IPS-20b (cell line): ENCODE measurements around the gene MYO7A.
A peak's percentile ranks its signal among the peaks of the same experiment; 100 is the strongest.

ENCODE experiments used
- H3K27ac ChIP-seq: one replicate; pipeline ENCODE4 v1.5.1; 2013; ENCODE audit warnings: low read length
- H3K27me3 ChIP-seq: 2 replicates; pipeline ENCODE4 v1.6.1; 2013; ENCODE audit warnings: mild to moderate bottlenecking, low read length, inconsistent platforms; ENCODE audit not compliant: insufficient read depth
- H3K36me3 ChIP-seq: 2 replicates; pipeline ENCODE4 v1.6.1; 2013; ENCODE audit warnings: low read depth, mild to moderate bottlenecking, inconsistent platforms, low read length, moderate library complexity; ENCODE audit not compliant: insufficient read depth
- H3K4me1 ChIP-seq: 2 replicates; pipeline ENCODE4 v1.6.1; 2013; ENCODE audit warnings: mild to moderate bottlenecking, control low read depth, inconsistent platforms, low read length, moderate library complexity; ENCODE audit not compliant: insufficient read depth
- H3K4me3 ChIP-seq: 2 replicates; pipeline ENCODE4 v1.5.1; 2013; ENCODE audit warnings: mild to moderate bottlenecking, low read length, inconsistent platforms
- H3K9ac ChIP-seq: 2 replicates; pipeline ENCODE4 v1.6.1; 2013; ENCODE audit warnings: low read depth, mild to moderate bottlenecking, inconsistent platforms, low read length, moderate library complexity
- H3K9me3 ChIP-seq: 2 replicates; pipeline ENCODE4 v1.6.1; 2013; ENCODE audit warnings: mild to moderate bottlenecking, low read depth, low read length, inconsistent platforms; ENCODE audit not compliant: insufficient read depth

Gene MYO7A

DNA sequence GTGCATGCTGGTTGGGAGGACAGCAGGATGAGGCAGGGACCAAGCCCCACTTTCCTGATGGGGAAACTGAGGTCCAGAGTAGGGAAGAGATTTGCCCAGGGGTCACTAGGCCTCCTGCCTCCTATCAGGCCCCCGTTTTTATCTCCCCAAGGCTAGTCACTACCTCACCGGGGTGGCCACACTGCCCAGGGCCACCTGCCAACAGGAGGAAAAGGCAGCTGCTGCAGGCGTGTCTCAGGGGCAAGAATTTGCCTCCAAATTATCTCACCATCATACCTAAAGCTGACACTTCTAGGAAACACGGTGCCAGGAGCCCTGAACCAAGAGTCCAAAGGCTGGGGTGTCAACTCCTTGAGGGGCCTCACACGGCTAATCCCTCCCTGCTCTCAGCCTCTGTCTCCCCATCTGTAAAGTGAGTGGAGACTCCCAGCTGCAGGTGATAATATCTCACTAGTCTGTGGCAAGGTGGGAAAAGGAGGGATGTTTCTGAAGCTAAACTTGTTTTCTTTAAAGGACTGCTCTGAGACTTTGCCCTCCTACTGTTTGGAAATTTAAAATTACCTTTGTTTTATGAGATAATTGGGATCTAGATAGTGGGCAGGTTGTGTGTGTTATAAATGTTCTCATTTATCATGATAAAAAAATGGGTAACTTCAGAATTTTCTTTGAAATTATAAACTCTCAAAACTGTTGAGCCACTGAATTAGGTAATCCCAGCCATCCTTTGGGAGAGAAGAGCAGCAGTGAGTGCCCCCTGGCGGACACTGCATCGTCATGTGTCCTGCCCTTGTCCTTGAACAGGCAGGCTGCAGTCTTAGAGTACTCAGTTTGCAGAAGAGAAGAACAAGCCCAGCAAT, 60.0 kb downstream of the MYO7A start:
- H3K27ac ChIP-seq = no peak overlapping the region
- H3K9ac ChIP-seq = no peak overlapping the region
- H3K36me3 ChIP-seq = no peaks in the 10 kb centered on the region
- H3K4me3 ChIP-seq = no peak overlapping the region
- no peaks in the 10 kb centered on the region for H3K4me1 ChIP-seq
- H3K27me3 ChIP-seq = no peaks in the 10 kb centered on the region
- H3K9me3 ChIP-seq = 0 out of 2 replicates have a peak, but pooled peaks cover 4% of the 10 kb centered on the region

DNA sequence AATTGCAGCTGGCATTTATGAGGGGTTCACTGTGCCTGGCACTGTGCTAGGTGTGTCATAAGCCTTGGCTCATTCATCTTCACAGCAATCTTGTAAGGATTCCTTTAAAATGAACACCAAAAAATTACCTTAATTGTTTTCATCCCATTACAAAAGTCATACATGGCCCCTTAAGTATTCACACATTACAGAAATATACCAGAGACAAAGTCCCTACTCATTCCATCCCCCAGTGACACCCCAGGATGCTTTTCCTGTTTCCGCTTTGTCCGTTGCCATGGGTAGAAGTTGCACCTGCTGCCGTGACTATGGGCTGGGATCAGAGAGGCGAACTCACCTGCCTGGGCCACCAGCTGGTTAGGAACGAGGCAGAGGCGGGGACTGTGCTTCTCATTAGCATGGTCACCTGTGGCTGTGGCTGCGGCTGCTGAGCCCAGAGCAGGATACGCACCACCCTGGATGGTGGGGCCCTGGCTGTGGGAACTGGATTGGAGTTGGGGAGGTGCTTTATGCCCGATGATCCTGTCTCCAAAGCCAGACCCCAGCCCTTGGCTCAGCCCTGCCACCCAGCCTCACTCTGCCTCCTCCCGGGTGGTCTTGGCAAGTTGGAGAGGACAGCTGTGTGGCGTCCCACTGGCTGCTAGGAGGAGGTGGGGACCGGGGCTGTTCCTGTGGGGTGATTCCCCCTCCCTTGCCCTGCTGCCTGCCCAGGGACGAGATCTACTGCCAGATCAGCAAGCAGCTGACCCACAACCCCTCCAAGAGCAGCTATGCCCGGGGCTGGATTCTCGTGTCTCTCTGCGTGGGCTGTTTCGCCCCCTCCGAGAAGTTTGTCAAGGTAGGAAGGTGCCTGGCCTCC, 60.8 kb downstream of the MYO7A start:
- Histone ChIP-seq H3K27ac (no peak overlapping the region), H3K9me3 (0 out of 2 replicates have a peak, but pooled peaks cover 4% of the 10 kb centered on the region), H3K9ac (no peak overlapping the region), H3K4me1 (no peaks in the 10 kb centered on the region), H3K27me3 (no peaks in the 10 kb centered on the region), H3K36me3 (no peaks in the 10 kb centered on the region), H3K4me3 (no peak overlapping the region)

DNA sequence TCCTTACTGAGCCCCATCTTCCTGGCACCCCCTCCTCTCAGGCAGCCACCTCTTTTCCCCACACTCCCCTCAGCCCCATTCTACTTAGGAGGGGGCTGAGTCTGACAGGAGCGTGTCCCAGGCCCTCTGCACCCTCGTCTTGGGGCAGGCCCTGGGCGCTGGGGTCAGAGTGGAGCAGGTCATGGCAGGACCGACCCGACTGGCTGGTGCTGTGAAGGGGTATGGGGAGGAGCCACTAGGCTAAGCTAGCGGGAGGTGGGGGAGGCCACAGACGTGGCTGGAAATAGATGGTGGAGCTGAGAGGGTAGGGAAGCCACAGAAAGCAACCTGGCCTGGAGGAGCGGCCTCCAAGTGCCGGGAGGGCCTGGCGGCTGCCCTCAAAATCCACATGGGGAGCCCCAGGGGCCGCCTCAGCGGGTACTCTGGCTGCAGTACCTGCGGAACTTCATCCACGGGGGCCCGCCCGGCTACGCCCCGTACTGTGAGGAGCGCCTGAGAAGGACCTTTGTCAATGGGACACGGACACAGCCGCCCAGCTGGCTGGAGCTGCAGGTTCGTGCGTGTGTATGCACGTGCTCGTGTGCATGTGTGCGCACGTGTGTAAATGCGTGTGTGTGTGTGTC, 61.7 kb downstream of the MYO7A start:
- Histone ChIP-seq H3K27ac (no peak overlapping the region), H3K4me3 (no peak overlapping the region), H3K9me3 (0 out of 2 replicates have a peak, but pooled peaks cover 4% of the 10 kb centered on the region), H3K9ac (no peak overlapping the region), H3K4me1 (no peaks in the 10 kb centered on the region), H3K27me3 (no peaks in the 10 kb centered on the region), H3K36me3 (no peaks in the 10 kb centered on the region)

DNA sequence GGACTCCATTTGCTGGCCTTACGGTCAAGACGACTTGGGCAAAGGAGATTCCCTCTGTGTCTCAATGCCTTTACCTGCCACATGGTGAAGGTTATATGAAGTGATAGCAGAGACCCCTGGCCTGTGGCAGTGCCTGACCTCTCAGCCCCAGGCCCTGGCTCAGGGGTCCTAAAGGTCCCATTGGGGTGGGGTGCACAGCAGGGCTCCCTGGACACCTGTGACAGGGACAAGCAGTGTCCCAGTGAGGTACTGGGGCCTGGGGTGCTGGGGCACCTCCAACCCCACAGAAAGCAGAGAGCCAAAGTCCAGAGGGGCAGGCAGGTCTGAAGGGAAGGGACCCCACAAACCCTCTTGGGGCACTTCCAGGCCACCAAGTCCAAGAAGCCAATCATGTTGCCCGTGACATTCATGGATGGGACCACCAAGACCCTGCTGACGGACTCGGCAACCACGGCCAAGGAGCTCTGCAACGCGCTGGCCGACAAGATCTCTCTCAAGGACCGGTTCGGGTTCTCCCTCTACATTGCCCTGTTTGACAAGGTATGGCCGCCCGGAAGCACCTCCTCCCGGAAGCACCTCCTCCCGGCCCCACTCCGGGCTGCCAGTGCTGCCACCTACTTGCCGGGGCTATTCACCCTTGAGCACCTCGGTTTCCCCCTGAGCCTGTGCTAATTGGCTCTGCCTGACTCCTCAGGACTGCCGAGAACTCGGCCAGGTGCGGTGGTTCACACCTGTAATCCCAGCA, 62.5 kb downstream of the MYO7A start:
- no peaks in the 10 kb centered on the region for H3K4me1 ChIP-seq
- H3K9ac ChIP-seq = no peak overlapping the region
- no peaks in the 10 kb centered on the region for H3K36me3 ChIP-seq
- no peak overlapping the region for H3K4me3 ChIP-seq
- no peaks in the 10 kb centered on the region for H3K27me3 ChIP-seq
- H3K27ac ChIP-seq = no peak overlapping the region
- H3K9me3 ChIP-seq = 0 out of 2 replicates have a peak, but pooled peaks cover 4% of the 10 kb centered on the region

DNA sequence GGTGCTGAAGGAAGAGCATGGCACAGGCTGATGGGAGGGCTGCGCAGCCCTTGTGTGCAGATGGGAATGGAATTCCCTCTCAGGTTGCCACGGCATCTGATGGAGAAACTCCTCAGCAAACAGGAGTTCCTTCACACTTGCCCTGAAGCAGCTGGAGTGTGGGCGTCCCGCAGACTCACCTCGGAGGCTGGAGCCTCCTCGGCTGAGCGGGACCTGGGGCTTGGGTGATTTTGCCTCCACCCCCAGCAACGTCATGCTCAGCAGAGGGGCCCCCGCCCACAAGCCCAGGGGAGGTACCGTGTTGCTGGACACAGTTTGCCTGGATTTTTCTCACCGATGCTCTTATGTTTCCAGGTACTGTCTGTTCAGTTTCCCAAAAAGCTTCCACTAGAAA, 63.4 kb downstream of the MYO7A start:
- H3K36me3 ChIP-seq = no peaks in the 10 kb centered on the region
- no peak overlapping the region for H3K9ac ChIP-seq
- no peaks in the 10 kb centered on the region for H3K27me3 ChIP-seq
- H3K4me1 ChIP-seq = no peaks in the 10 kb centered on the region
- H3K27ac ChIP-seq = no peak overlapping the region
- H3K4me3 ChIP-seq = 0 out of 2 replicates have a peak overlapping the region, but pooled peaks have one; percentile 25
- H3K9me3 ChIP-seq = 0 out of 2 replicates have a peak, but pooled peaks cover 4% of the 10 kb centered on the region

DNA sequence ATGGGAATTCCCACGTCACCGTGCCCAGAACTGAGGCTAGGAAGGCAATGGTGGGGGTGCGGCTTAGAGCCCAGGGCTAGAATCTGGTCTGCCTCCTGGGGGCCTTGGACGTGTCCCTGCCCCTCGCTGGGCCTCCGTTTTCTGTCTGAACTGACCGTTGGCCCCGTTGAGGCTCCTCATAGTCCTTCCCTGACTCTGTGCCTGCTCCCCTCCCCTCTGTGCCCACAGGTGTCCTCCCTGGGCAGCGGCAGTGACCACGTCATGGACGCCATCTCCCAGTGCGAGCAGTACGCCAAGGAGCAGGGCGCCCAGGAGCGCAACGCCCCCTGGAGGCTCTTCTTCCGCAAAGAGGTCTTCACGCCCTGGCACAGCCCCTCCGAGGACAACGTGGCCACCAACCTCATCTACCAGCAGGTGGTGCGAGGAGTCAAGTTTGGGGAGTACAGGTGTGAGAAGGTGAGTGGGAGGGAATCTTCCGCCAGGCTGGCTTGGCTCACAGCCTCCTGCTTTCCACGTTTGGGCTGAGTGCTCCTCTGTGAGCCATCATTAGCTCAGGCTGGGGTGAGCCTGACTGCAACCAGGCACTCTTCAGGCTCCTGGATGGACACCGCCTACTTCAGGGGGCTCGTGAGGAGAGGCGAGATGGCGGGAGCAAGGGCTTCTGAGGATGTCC, 63.9 kb downstream of the MYO7A start:
- H3K27me3 ChIP-seq = no peaks in the 10 kb centered on the region
- no peak overlapping the region for H3K27ac ChIP-seq
- H3K9me3 ChIP-seq = 0 out of 2 replicates have a peak, but pooled peaks cover 4% of the 10 kb centered on the region
- H3K9ac ChIP-seq = no peak overlapping the region
- no peaks in the 10 kb centered on the region for H3K36me3 ChIP-seq
- H3K4me3 ChIP-seq = peak overlapping the region; percentile 25; the same call in 1 of the 2 replicates
- no peaks in the 10 kb centered on the region for H3K4me1 ChIP-seq

DNA sequence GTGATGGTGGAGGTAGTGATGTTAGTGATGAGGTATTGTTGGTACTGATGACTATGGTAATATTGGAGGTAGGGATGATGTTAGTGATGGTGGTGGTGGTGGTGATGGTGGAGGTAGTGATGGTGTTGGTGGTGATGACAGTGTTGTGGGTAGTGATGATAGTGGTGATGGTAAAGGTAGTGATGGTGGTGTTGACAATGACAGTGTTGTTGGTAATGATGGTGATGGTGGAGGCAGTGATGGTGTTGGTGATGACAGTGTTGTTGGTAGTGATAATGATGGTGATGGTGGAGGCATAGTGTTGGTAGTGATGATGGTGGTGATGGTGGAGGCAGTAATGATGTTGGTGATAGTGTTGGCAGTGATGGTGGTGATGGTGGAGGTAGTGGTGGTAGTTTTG, 65.1 kb downstream of the MYO7A start:
- no peak overlapping the region for H3K9ac ChIP-seq
- H3K36me3 ChIP-seq = no peaks in the 10 kb centered on the region
- 0 out of 2 replicates have a peak, but pooled peaks cover 4% of the 10 kb centered on the region for H3K9me3 ChIP-seq
- H3K4me3 ChIP-seq = no peak overlapping the region
- H3K27me3 ChIP-seq = no peaks in the 10 kb centered on the region
- no peak overlapping the region for H3K27ac ChIP-seq
- H3K4me1 ChIP-seq = no peaks in the 10 kb centered on the region

DNA sequence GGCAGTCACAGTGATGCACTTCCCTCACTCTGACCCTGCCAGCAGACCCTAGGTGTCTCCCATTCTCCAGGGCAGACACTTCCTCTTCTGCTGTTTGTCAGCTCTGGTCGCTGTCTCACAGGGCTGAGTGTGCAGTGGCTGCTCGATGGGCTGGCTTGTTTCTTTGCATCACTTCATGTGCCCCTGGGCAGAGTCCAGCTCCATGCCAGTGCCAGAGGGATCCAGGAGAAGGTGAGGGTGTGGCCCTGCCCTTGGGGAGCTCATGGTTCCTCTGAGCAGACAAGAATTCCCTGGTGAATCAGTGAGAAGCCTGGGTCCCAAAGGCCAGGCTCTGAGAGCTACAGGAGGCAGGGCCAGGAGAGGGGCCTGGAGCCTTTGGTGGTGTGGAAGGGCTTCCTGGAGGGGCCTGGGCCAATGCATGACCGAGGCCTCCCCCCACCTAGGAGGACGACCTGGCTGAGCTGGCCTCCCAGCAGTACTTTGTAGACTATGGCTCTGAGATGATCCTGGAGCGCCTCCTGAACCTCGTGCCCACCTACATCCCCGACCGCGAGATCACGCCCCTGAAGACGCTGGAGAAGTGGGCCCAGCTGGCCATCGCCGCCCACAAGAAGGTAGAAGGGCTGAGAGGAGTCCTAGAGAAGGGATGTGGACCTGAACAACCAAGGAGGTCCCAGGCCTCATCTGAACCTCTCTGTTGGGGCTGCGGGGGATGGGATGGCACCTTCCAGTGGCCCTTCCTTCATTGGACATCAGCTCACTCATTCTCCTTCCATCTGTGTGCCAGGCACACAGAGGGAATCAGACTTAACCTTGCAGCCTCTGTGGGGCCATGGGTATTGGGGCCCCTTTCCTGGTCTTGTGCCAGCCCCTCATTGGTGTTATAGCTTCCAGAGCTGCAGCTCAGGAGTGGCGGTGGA, 66.1 kb downstream of the MYO7A start:
- H3K9ac ChIP-seq = no peak overlapping the region
- 0 out of 2 replicates have a peak, but pooled peaks cover 4% of the 10 kb centered on the region for H3K9me3 ChIP-seq
- no peaks in the 10 kb centered on the region for H3K27me3 ChIP-seq
- no peak overlapping the region for H3K27ac ChIP-seq
- no peak overlapping the region for H3K4me3 ChIP-seq
- no peaks in the 10 kb centered on the region for H3K4me1 ChIP-seq
- no peaks in the 10 kb centered on the region for H3K36me3 ChIP-seq

DNA sequence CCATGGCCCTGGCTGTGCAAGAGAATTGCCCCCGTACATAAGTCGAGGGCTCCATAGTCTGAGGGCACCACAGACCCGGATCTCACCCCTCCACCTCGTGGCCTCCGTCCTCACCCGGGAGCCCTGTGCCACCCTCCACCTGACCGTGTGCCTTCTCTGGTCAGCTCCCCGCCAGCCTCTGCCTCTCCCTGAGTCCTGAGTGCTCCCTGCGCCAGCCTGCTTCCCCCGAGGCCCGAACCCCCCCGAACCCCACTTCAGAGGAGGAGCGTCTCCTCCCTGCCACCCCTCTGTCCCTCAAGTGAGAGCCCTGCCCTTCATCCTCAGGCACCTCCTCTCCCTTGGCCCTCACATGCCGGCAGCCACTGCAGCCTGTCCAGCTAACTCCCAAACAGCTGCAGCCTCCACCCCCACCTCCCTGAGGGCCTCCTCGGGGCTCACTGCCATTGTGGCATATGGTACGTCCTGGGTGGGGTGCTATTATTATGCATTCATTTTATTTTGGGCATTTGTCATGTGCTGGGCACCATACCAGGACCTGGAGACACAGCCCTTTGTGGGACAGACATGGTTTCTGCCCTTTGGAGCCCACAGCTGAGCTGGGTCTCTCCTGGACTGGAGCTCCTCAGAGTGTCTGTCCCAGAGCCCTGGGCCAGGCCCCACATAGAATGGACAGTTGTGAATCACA, 67.2 kb downstream of the MYO7A start:
- no peaks in the 10 kb centered on the region for H3K27me3 ChIP-seq
- no peaks in the 10 kb centered on the region for H3K4me1 ChIP-seq
- H3K36me3 ChIP-seq = no peaks in the 10 kb centered on the region
- H3K27ac ChIP-seq = no peak overlapping the region
- H3K9ac ChIP-seq = no peak overlapping the region
- 0 out of 2 replicates have a peak, but pooled peaks cover 4% of the 10 kb centered on the region for H3K9me3 ChIP-seq
- H3K4me3 ChIP-seq = no peak overlapping the region
